ENCODE measurements around the gene NKX1-1. TPM values are rescaled to one million over a fixed set of nuclear protein-coding genes. Genes with fewer than 3 reads are reported as not detected.

NKX1-1 gene
- total and polyA plus RNA-seq, 3 donors from 2014 or later: 0.47 to 1.5 (median 0.70) TPM

DNA sequence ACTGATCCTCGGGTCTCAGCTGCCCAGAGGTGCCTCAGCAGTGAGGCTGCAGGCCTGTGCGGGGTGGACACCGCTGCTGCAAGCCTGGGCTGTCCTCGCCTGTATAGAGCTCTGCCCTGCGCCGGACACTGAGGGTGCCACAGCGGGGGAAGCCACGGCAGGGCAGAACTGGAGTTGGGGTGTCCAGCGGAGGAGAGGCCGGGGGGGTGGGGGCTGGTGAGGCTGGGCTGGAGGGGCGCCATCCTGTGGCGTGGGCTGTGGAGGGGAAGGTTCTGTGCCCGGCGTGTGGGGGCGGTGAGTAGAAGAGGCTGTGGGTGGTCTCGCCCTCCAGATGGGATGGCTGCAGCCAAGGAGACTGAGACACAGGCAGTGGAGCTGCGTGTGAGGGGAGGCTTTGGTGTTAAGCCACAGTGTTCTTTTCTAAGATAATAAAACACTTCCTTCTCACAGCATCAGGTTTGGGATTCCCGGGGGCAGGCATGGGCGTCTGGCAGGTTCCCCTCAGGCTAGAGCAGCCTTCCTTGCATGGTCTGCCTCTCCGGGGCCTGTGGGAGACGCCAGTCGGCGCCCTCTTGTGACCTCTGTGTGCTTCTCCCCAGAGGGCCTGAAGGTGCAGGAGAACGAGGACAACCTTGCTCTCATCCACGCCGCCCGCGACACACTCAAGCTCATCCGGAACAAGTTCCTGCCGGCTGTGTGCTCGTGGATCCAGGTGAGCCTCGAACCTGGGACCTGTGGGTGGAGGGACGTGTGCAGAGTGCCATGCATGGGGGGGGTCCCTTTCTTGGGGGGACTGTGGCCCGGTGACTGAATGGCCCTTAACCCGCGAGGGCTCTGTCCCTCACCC is 51.9 kb downstream of the NKX1-1 start:
- intact Hi-C loops (cut with DNase I; ENCODE audit: low total_unique reads): loop anchor here (10.0 kb wide), 1 partner anchor 280 kb away; no protein-coding TSS in a partner anchor
- 53 to 58% methylated on average over 21 to 35 of the region's 36 CpGs for WGBS, 2 donors
- no peaks in the 10 kb centered on the region for H3K36me3 ChIP-seq (ENCODE audit: low read depth, missing control alignments)

DNA sequence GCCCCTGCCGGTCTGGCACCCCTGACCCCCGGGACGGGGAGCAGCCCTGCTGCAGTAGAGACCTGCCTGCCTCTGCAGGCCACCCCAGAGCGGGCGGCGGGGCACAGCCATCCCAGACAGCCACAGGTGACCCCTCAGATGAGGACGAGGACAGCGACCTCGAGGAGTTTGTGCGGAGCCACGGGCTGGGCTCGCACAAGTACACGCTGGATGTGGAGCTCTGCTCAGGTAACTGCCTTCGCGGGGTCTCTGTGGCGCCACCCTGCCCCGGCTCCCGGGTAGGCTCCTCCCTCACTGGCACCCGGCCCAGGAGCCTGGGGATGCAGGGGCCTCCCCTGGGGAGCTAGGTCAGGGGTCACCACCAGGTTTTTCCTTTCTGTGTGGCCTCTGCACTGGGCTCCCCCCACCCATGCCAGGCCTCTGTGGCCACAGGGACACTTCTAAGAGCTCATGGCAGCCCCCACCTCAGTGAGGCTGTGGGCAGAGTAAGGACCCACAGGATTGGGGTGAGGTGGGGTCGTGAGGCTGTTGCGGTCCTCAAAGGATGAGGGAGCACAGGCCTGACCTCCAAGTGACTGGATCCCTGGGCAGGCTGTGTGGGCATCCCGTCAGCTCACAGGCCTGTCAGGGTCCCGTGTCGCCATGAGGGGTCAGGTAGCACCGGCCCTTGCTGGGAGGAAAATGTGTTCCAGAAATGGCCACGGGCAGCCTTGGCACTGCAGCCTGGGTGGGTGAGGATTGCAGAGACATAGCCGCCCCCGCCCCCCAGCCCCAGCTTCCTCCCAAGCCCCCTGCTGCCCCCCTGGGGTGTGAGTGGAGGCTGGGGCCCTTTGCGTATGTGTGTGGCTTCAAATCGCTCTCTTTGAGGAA is 52.8 kb downstream of the NKX1-1 start:
- intact Hi-C loops (cut with DNase I; ENCODE audit: low total_unique reads): loop anchor here (10.0 kb wide), 1 partner anchor 281 kb away; no protein-coding TSS in a partner anchor
- Histone ChIP-seq H3K27me3 (no peaks in the 10 kb centered on the region), H3K27ac (no peak overlapping the region), H3K4me3 (no peak overlapping the region), H3K36me3 (ENCODE audit: low read depth, missing control alignments) (no peaks in the 10 kb centered on the region), H3K4me1 (peaks cover 15% of the 10 kb centered on the region), H3K9me3 (no peaks in the 10 kb centered on the region)
- no peak for DNase-seq
- 93 to 97% methylated on average over 13 to 29 of the region's 30 CpGs for WGBS, 2 donors
- TF ChIP-seq POLR2A (IDR thresholded peaks at IDR 0.05): no peak
- TF ChIP-seq CTCF (IDR thresholded peaks at IDR 0.05): no peak

More for the DNA sequence above, 51.9 kb downstream of the NKX1-1 start:
- Histone ChIP-seq H3K27ac (no peak overlapping the region), H3K4me3 (no peak overlapping the region), H3K27me3 (no peaks in the 10 kb centered on the region), H3K4me1 (peaks cover 10% of the 10 kb centered on the region), H3K9me3 (no peaks in the 10 kb centered on the region)
- no peak for TF ChIP-seq POLR2A (IDR thresholded peaks at IDR 0.05)
- no peak for TF ChIP-seq CTCF (IDR thresholded peaks at IDR 0.05)
- peak; percentile 27 for DNase-seq

Other genes with a start within 250 kb of the NKX1-1 start
- gene SPON2, start 233.9 kb downstream of the NKX1-1 start, total RNA-seq: 1 to 10 TPM; 5.6 to 7.1 TPM
- 21.4 TPM for gene SPON2, start 233.9 kb downstream of the NKX1-1 start, polyA plus RNA-seq (ENCODE audit: insufficient read depth, low read depth, low replicate concordance)
- gene CTBP1, start 157.3 kb downstream of the NKX1-1 start, total RNA-seq: 100 to 1,000 TPM; 240 to 245 TPM
- gene CTBP1, start 157.3 kb downstream of the NKX1-1 start, polyA plus RNA-seq (ENCODE audit: insufficient read depth, low read depth, low replicate concordance): 72.6 TPM
- 100 to 1,000 TPM in 1 of 2 donors, 10 to 100 TPM in 1; 94.2 to 129 TPM for gene MAEA, start 116.6 kb downstream of the NKX1-1 start, total RNA-seq
- 71.2 TPM for gene MAEA, start 116.6 kb downstream of the NKX1-1 start, polyA plus RNA-seq (ENCODE audit: insufficient read depth, low read depth, low replicate concordance)
- 10 to 100 TPM; 71.5 to 94.6 TPM for gene UVSSA, start 59.2 kb downstream of the NKX1-1 start, total RNA-seq
- 35.8 TPM for gene UVSSA, start 59.2 kb downstream of the NKX1-1 start, polyA plus RNA-seq (ENCODE audit: insufficient read depth, low read depth, low replicate concordance)

All from testis (tissue), 3 donors.